ENCODE results near the gene SV2C. TPM values are rescaled to one million over a fixed set of nuclear protein-coding genes. Genes with fewer than 3 reads are reported as not detected.

Gene SV2C
- total and polyA plus RNA-seq, 2 of the 13 experiments (the other 11 are each of a cell fraction or from before 2014, with no cell fraction given) = not detected

- no TSS peak for BruUV-seq (replicated peaks)
- Histone ChIP-seq H3K4me3 (replicated peaks in 1 of 3; ENCODE audit: insufficient read depth in 1 of 3, low read depth in 2 of 3, low read length in 3 of 3) (no peak overlapping the region), H4K20me1 (ENCODE audit: insufficient read depth, low read length) (no peaks in the 10 kb centered on the region), H3K27ac (ENCODE audit: extremely low read length, insufficient read depth, low read length) (no peak overlapping the region), H3K27me3 (ENCODE audit: control insufficient read depth in 1 of 2, insufficient read depth in 2 of 2, low read length in 2 of 2) (no peaks in the 10 kb centered on the region; a peak in 2 of 5 replicates), H3K36me3 (replicated peaks in 1 of 2; ENCODE audit: control insufficient read depth in 1 of 2, insufficient read depth in 2 of 2, low read length in 2 of 2) (no peaks in the 10 kb centered on the region), H3K4me2 (ENCODE audit: low read depth, low read length) (no peak overlapping the region), H3K9ac (ENCODE audit: insufficient read depth, low read depth, low read length) (no peak overlapping the region), H3K4me1 (ENCODE audit: insufficient read depth, low read length) (no peaks in the 10 kb centered on the region), H3K9me3 (ENCODE audit: low read length) (no peaks in the 10 kb centered on the region), H3K79me2 (ENCODE audit: insufficient read depth, low read length) (no peaks in the 10 kb centered on the region), H2AFZ (ENCODE audit: low read length) (no peak overlapping the region)
- FAIRE-seq (no peak), DNase-seq (ENCODE audit: low spot score) (no peak), ATAC-seq (no peak)
- in situ Hi-C loops (cut with HindIII; ENCODE audit: extremely low pct_ligation_motif_present, low pct_unique_long_range_greater_than_20kb) (no loop called here), intact Hi-C loops (cut with micrococcal nuclease; ENCODE audit: unreplicated experiment) (no loop called here)
- no peak for TF ChIP-seq THAP11 (CRISPR knock-in tag; IDR thresholded peaks at IDR 0.05)
- no peak for TF ChIP-seq TBX2 (CRISPR knock-in tag; IDR thresholded peaks at IDR 0.05; ENCODE audit: borderline replicate concordance)
- TF ChIP-seq ZNF382 (CRISPR knock-in tag; IDR thresholded peaks at IDR 0.05; ENCODE audit: borderline replicate concordance) = no peak
- no peak for TF ChIP-seq STAT6 (CRISPR knock-in tag; IDR thresholded peaks at IDR 0.05; ENCODE audit: borderline replicate concordance)
- TF ChIP-seq SUZ12 (IDR thresholded peaks at IDR 0.05; ENCODE audit: low read depth, low read length) = no peak
- no peak for TF ChIP-seq CEBPG (CRISPR knock-in tag; IDR thresholded peaks at IDR 0.05)
- no peak for TF ChIP-seq ZBTB20 (CRISPR knock-in tag; IDR thresholded peaks at IDR 0.05; ENCODE audit: borderline replicate concordance, low read depth)
- no peak for TF ChIP-seq ZNF7 (CRISPR knock-in tag; IDR thresholded peaks at IDR 0.05)
- TF ChIP-seq ZNF607 (CRISPR knock-in tag; IDR thresholded peaks at IDR 0.05; ENCODE audit: borderline replicate concordance) = no peak
- TF ChIP-seq PLRG1 (conservative IDR thresholded peaks at IDR 0.05) = no peak
- no peak for TF ChIP-seq ZSCAN25 (CRISPR knock-in tag; IDR thresholded peaks at IDR 0.05)
- no peak for TF ChIP-seq ZNF20 (CRISPR knock-in tag; IDR thresholded peaks at IDR 0.05)
- TF ChIP-seq E2F5 (CRISPR knock-in tag; conservative IDR thresholded peaks at IDR 0.05) = no peak
- no peak for TF ChIP-seq PPARG (CRISPR knock-in tag; conservative IDR thresholded peaks at IDR 0.05)
- TF ChIP-seq SPEN (CRISPR knock-in tag; IDR thresholded peaks at IDR 0.05; ENCODE audit: low read depth) = no peak
- TF ChIP-seq SNAPC2 (CRISPR knock-in tag; IDR thresholded peaks at IDR 0.05) = no peak
- ChIA-PET POLR2A (no interaction called here), CTCF (ENCODE audit: low intra/inter-chr PET ratio, low total read pairs) (no interaction called here)
- 6% methylated on average over 2 of the region's 2 CpGs for WGBS (ENCODE audit: low lambda C conversion rate)
Measured at GRCh38 chr5:76196886-76197489, 113.8 kb downstream of the SV2C start.
